Left renal pelvis (tissue), 4 donors: ENCODE measurements around the gene ELOB. TPM values are rescaled to one million over a fixed set of nuclear protein-coding genes. Genes with fewer than 3 reads are reported as not detected.
A peak's percentile ranks its signal among the peaks of the same experiment; 100 is the strongest.

ENCODE experiments used
- DNase-seq, 4 donors: peaks; one replicate each; pipeline ENCODE4 v3.0.0-alpha.2; 2013; ENCODE audit warnings: low read depth in 4 of 4, low spot score in 3 of 4
- polyA plus RNA-seq, 4 donors: library from polyadenylated mRNA; unstranded; fragments of 120-200 nt; gene quantifications; one replicate each; pipeline ENCODE4 v1.2.1, GENCODE V29; 2013; ENCODE audit not compliant: insufficient read length in 4 of 4

The ELOB gene
- polyA plus RNA-seq, 4 donors: 211 to 300 (median 224) TPM

GRCh38 chr16:2784358-2785100 lies 7.4 kb upstream of the ELOB start:
- DNase-seq: no peak

- no peak for DNase-seq
These were observed 6.7 kb upstream of the ELOB start for GRCh38 chr16:2783581-2784357.

GRCh38 chr16:2782583-2783351 lies 5.7 kb upstream of the ELOB start:
- no peak for DNase-seq

- no peak for DNase-seq
These were observed 3.2 kb upstream of the ELOB start for GRCh38 chr16:2779978-2780898.

GRCh38 chr16:2779151-2779920 lies 2.3 kb upstream of the ELOB start:
- no peak for DNase-seq

- DNase-seq: no peak
These were observed 1.5 kb upstream of the ELOB start for GRCh38 chr16:2778630-2778958.

GRCh38 chr16:2777903-2778629 lies 986 bp upstream of the ELOB start:
- peak in 3 of 4 donors; percentile 32 to 47 (median 35) for DNase-seq

- DNase-seq: no peak
These were observed 460 bp downstream of the ELOB start for GRCh38 chr16:2776500-2777139.

GRCh38 chr16:2775765-2776499 lies 1.1 kb downstream of the ELOB start:
- no peak for DNase-seq

- no peak for DNase-seq
These were observed 1.9 kb downstream of the ELOB start for GRCh38 chr16:2775131-2775716.

GRCh38 chr16:2774161-2774891 lies 2.8 kb downstream of the ELOB start:
- no peak for DNase-seq

GRCh38 chr16:2773188-2773968 lies 3.7 kb downstream of the ELOB start:
- DNase-seq: no peak

- no peak for DNase-seq
These were observed 5.3 kb downstream of the ELOB start for GRCh38 chr16:2771496-2772402.

GRCh38 chr16:2770057-2770951 lies 6.8 kb downstream of the ELOB start:
- no peak for DNase-seq
